Stimulated activated CD4-positive, alpha-beta T cell treated with anti-CD3 and anti-CD28 coated beads, Interleukin-4, amount 100 ng/mL, for 48 hours (primary cell): ENCODE data around the gene SERBP1.

Experiments
- DNase-seq, 2 donors: peaks; one replicate each; pipeline ENCODE4 v3.0.0-alpha.2; 2020; ENCODE audit warnings: low read depth in 2 of 2

Gene SERBP1

DNA sequence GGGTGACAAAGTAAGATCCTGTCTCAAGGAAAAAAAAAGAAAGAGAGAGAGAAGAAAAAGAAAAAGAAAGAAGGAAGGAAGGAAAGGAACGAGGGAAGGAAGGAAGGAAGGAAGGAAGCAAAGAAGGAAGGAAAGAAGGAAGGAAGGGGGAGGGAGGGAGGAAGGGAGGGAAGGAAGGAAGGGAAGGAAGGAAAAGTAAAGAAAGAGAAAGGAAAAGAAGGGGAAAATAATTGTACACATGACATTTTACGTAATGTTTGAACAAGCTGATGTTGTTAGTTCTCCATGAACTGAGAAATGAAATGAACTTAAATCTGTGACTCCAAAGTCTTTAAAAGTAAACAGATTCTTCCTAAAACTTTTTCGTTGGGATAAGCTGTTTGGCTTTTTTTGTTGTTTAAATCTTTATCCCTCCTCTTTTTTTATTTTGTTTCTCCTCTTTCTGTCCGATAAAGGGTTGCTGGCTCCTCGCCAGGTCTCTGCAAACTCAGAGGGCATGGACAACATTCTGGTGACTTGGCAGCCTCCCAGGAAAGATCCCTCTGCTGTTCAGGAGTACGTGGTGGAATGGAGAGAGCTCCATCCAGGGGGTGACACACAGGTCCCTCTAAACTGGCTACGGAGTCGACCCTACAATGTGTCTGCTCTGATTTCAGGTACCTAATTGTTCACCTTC, 62.7 kb downstream of the SERBP1 start:
- DNase-seq, result no peak

DNA sequence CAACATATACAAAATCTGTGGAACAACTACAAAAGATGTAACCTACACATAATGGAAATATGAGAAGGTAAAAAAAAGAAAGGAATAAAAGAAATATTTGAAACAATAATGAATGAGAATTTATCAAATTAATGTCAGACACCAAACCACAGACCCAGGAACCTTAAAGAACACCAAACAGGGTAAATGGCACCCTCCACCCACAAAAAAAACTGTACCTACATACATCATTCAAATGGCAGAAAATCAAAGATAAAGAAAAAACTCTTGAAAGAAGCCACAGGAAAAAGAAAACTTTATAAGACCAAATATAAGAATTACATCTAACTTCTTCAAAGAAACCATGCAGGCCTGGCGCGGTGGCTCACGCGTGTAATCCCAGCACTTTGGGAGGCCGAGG, 68.6 kb downstream of the SERBP1 start:
- no peak for DNase-seq

DNA sequence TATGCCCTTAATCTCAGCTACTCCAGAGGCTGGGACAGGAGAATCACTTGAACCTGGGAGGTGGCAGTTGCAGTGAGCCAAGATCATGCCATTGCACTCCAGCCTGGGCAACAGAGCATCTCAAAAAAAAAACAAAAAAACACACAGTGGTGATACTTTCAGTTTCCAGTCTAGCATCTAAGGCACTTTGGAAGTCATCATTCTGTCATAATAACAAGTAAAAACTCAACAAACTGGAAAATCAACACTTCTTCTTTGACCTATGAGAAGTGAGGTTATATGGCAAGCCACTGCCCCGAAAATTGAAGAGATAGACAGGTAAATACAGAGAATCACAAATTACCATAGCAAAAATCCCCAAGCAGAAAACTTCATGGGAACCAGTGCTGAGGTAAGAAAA, 70.6 kb downstream of the SERBP1 start:
- DNase-seq, result no peak
